COR-L47 (cell line): ENCODE results near the gene ZNF212.
"Not testable (repeated sequence)": the region's sequence is repeated elsewhere in the genome, so short reads cannot be mapped to it uniquely, and the experiment has no call there.

ENCODE experiments used
- DNase-seq: peaks from one replicate; lab custom pipeline; 2025; lab: John Stamatoyannopoulos, UW

ZNF212 gene

DNA sequence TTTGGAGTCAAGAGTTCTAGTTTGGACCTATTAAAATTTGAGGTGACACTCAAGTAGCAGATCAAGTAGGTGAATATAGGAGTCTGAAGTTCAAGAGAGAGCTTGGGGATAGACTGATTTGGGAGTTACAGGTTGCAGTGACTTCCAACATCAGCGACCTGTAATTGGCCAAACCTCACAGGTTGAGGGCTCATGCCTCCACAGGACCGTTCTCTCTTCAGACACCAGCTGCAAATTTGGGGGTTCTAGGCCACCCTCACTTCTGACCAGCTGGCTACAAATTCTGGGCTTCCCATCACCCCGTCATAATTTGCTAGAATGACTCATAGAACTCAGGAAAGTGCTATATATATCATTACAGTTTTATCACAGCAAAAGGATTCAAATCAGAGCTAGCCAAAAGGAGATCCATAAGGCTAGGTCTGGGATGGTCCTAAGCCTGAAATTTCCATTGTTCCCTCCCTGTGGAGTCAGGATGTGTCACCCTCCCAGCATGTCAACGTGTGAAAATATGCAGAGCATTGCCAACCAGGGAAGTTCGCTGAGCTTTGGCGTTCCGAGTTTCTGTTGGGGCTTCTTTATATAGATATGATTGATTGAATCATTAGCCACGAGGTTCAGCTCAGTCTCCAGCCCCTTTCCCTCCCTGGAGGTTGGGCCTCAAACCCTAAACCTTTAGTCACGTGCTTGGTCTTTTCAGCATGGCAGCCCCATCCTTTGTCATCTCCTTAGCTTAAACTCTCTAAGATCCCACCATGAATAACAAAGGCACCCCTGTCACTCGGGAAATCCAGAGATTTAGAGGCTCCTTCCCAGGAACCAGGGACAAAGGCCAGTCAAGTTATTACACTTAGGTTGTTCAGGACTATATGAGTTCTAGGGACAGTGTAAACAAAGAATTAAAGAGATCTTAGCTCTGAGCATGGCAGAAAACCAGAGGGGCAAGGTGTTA is 20.7 kb upstream of the ZNF212 start:
- DNase-seq: no peak

DNA sequence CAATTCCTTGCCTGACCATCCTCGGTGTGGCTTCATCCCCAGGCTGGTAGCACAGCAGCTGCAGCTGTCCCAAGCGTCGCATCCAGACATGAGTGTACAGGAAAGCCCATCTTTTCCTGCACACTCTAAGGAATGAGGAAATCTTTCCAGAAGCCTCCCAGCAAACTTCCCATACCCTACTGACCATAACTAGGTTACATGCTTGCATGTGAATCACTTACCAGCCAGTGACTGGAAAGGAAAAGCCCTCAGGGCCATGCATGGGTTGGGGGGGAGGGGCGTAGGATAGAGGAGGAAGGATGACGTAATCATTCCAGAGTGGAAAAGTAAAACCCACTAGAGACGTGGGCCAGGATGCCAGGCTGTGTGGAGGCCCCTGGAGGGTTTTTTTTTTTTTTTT is 18.9 kb upstream of the ZNF212 start:
- no peak for DNase-seq

DNA sequence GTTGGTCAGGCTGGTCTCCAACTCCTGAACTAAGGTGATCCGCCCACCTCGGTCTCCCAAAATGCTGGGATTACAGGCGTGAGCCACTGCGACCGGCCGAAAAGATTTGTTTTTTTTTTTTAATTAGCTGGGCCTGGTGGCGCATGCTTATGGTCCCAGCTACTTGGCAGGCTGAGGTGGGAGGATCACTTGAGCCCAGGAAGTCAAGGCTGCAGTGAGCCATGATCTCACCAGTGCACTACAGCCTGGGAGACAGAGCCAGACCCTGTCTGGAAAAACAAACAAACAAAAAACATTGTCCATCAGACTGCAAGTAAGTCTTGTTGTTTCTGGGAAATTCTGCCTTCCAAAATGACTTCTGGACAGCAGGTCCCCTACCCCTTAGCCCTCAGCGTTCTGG is 16.3 kb upstream of the ZNF212 start:
- DNase-seq: no peak

DNA sequence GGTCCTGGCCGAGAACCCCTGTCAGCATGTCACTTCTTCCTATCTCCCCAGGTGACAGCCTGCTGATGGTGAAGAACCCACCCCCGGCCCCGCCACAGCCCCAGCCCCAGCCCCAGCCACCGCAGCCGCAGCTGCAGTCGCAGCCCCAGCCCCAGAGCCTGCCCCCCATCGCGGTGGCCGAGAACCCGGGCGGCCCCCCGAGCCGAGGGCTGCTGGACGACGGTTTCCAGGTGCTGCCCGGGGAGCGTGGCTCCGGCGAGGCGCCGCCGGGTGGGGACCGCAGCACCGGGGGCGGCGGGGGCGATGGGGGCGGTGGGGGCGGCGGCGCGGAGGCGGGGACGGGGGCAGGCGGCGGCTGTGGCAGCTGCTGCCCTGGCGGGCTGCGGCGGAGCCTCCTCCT is 15.7 kb upstream of the ZNF212 start:
- DNase-seq: no peak

DNA sequence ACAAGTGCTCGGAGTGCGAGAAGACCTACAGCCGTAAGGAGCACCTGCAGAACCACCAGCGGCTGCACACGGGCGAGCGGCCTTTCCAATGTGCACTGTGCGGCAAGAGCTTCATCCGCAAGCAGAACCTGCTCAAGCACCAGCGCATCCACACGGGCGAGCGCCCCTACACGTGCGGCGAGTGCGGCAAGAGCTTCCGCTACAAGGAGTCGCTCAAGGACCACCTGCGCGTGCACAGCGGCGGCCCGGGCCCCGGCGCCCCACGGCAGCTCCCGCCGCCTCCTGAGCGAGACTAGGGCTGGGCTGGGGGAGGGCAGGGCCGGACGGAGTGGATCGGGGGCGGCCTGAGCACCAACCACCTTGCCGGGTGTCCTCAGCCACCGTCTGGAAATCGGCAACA is 15.1 kb upstream of the ZNF212 start:
- DNase-seq: no peak

DNA sequence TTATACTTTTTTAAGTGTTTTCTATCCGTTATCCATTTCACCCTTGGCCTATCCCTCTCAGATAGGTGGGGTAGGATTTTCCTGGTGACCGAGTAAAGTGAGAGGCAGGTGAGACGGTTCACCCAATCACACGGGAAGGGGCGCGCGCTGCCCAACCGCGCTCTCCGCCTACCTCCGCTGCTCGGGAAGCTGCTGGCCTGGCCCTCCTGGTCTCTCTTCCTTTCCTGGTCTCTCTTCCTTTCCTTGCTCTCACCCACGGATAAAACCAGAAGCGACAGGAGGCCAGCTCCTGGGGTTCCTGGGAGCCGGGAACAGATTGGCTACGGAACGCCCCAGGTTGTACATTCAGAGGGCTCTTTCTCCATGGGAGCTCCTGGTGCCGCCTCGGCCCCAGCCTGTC is 14.3 kb upstream of the ZNF212 start:
- no peak for DNase-seq

DNA sequence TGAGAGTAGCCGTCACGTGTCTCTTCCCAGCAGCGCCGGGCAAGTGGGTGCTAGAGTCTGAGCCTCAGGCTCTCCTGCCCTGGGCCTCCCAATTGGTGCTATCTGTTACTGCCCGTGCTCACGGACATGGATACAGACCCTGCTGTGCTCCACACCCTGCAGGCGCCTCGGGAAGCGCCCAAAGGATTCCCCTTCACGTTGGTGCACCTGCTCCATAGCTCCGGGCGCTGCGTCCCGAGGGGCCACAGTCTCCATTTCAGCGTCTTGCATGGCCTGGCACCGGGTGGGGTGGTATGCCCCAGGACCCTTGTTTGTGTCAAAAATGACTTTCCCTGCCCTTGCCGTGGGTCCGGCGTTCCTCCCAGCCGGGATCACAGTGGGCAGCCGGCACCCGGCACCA is 13.8 kb upstream of the ZNF212 start:
- DNase-seq: no peak

DNA sequence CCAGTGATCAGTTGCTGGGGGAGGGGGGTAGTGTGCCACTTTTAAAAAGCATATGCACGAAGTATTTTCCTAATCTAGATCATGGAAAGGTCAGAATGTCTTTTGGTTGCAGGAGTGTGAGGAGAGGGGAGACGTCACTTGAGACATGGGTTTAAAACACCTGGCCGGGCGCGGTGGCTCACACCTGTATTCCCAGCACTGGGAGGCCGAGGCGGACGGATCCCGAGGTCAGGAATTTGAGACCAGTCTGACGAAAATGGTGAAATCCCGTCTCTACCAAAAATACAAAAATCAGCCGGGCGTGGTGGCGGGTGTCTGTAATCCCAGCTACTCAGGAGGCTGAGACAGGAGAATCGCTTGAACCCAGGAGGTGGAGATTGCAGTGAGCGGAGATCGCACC is 13.1 kb upstream of the ZNF212 start:
- DNase-seq: not testable (repeated sequence)

DNA sequence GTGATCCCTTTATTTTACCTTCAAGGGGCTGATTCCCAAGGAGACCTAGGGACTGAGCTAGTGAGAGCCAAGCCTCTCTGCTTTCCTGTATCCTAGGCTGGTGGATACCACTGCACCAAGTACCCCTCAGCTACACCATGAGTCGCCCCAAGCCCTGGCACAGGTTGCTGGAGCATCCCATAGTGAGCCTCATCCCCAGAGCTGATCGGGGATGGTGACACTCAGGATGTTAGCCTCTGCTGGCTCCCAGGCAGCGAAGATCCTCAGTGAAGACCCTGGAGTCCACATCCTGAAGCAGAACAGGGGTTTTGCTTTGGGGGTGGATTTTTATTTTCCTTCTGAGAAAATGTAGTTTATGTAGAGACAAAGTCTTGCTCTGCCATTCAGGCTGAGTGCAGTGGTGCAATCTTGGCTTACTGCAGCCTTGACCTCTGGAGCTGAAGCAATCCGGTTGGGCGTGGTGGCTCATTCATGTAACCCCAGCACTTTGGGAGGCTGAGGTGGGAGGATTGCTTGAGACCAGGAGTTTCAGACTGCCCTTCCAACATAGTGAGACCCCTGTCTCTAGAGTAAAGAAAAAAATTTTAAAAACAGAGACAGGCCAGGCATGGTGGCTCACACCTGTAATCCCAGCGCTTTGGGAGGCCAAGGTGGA is 12.5 kb upstream of the ZNF212 start:
- no peak for DNase-seq

DNA sequence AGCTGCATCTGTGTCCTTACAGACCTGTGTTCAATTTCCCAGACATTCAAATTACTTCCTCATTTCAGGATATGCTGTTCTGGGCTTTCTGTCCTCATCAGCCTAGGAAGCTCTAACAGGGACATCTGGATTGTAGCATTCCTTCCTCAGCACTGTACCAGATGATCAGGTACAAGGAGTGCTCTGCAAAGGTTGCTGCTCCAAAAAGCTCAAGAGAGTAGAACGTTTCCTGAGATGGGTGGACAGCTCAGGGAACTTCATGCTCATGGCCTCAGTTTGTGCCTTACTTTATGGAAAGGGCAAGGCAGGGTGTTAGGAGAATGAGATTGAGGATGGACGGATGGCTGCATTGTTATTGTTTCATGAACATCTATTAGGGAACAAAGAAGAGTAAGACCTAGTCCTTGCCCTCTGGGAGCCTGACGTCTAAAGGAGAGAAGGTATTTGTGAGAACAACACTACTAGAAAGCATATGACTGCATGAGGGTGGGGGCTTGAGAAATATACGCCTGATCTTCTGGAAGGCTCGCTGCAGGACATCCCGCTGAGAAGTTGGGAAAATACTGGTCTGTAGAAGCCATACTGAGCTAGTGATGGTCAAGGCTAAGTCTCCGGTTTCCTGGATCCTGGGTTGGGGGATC is 10.5 kb upstream of the ZNF212 start:
- no peak for DNase-seq

DNA sequence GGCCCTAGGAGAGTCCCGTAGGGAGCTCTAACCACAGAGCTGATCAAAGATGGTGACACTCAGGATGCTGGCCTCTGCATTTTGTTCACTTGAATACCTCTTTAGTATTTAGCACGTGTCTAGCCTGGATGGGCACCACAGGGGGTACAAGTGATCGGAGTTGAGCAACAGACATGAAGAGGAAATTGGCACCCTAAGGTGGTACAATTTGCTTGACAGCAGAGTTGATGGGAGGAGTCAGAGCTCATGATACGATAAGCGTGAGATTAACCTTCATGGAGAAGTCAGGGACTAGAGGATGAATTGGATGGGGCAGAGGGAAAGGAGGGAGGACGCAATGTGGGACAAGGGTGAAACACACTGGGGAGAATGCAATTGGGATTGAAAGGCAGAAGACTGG is 9.9 kb upstream of the ZNF212 start:
- DNase-seq: peak; percentile 8

DNA sequence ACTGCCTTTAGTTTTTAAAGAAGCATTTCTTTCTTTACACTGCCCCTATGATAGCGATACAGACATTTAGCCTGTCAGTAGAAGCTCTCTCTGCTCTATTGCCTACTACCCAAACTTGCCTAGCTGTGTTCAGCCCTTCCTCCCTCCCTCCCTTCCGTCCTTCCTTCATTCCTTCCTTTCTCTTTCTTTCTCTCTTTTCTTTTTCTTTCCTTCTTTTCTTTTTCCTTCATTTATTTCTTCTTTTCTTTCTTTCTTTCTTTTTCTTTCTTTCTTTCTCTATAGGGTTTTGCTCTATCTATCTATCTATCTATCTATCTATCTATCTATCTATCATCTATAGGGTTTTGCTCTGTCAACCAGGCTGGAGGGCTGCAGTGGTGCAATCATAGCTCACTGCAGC is 7.1 kb upstream of the ZNF212 start:
- DNase-seq: no peak

DNA sequence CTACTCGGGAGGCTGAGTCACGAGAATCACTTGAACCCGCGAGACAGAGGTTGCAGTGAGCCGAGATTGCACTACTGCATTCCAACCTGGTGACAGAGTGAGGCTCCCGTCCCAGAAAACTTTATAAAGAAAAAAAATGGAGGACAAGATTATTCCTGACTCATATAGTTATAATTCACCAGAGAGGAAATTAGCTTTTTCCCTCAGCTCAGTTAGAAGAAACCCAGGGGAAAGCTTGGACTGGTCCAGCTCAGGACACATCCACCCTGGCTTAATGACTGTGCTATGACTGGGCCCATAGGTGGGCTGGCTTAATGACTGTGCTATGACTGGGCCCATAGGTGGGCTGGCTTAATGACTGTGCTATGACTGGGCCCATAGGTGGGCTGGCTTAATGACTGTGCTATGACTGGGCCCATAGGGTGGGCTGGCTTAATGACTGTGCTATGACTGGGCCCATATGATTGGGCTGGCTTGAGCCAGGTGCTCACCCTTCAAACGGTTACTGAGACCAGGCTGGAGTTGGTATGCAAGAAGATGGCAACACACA is 5.7 kb upstream of the ZNF212 start:
- DNase-seq: not testable (repeated sequence)

DNA sequence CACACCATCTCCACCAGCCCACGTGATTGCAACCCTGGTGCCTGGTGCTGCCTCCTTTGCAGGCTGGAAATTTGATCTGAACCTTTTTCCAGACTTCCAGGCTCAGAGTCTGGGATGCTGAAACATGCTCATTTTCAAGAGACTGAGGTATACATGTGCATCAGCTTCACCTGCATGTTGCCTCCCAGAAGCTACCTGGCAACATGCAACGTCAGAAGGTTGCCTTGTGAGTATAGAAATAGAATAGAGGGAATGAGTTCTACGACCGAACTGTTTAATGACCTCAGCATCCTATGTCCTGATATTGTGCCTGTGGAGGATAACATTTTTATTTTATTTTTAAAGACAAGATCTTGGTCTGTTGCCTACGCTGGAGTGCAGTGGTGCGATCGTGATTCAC is 1.9 kb upstream of the ZNF212 start:
- DNase-seq: no peak

DNA sequence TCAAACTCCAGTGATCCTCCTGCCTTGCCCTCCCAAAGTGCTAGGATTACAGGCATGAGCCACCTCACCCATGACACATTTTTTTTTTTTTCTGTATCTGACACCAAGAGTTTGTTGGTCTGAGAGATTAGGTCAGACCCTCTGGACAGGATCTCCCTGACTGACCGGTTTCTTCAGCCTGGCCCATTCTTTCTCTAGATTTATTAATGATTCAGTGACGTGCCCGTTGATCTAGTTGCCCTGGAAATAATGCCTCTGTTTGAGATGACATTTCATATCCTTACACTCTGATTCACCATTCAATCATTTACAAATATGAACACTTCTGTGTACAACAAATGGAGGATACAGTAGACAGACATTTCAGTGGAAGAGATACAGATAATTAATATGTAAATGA is 1.4 kb upstream of the ZNF212 start:
- no peak for DNase-seq

DNA sequence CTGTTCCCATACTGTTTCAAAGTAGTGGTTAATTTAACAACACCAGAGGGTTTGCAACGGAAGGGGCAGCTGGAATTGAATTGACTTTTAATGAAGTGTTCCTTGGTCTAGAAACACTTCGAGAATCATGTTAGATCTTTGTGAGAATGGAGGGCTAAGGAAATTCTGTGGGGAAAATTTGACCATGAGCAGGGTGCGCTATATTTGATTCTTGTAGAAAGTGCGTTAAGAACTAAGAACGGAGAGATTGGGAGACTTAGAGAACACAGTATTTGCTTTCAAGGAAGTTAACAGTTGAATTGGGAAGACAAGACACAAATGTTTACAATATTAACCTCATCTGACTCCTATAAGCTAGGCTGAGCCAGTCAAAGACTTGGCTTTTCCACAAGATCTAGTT is 1.2 kb downstream of the ZNF212 start:
- DNase-seq: no peak

DNA sequence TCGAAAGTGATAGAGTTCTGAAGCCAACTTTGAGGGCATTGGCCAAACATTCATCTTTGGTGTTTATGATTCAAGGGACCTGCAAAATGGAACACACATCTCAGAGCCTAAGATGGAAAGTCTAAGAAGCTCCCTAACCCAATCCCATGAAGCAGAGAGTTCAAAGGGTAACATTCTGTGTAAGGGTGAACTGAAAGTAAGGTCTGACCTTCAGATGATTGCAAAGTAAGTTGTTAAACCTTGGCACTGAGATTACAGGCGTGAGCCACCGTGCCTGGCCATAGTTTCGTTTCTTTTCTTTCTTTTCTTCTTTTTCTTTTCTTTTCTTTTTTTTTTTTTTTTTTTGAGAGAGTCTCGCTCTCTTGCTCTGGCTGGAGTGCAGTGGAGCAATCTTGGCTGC is 2.2 kb downstream of the ZNF212 start:
- no peak for DNase-seq

DNA sequence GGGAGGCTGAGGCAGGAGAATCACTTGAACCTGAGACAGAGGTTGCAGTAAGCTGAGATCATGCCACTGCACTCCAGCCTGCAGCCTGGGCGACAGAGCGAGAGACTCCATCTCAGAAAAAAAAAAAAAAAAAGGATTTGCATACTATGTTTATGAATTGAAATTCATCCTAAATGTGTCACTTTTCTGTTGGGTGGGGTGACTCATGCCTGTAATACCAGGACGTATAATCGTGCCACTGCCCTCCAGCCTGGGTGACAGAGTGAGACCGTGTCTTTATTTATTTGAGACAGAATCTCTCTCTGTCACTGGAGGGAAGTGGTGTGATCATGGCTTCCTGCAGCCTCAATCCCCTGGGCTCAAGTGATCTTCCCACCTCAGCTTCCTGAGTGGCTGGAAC is 5.8 kb downstream of the ZNF212 start:
- no peak for DNase-seq

DNA sequence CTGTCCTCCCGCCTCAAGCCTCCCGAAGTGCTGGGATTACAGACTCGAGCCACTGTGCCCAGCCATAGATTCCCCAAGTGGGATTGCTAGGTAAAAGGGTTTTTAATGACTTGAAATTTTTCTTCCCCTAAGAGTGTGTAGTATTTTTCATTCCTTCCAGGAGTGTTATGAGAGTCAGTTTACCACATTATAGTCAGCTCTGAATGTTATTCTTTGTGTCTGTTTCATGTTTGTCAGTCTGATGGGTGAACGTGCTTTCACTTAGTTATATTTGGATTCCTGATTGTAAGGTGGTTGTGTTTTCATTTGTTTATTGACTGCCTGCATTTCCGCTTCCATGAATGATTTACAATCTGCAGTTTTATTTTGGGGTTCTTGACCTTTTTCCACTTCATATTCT is 6.3 kb downstream of the ZNF212 start:
- no peak for DNase-seq

DNA sequence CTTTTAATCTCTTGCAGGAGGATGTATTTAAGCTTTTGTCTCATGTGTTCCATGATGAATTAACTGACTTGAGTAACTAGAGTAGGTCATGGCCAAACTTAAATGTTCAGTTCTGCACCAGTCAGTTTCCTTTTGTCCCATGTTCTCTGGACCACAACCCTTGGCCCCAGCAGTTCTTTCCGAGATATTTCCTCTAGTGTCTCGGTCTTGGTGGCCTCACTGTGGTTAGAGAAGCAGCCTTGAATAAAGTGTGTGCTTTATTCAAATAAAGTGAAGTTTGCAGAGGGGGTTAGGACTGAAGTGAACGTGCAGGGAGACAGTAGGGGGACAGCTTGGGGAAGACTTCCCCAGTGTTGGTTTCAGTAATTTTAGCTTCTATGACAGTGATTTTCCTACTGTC is 9.3 kb downstream of the ZNF212 start:
- no peak for DNase-seq

DNA sequence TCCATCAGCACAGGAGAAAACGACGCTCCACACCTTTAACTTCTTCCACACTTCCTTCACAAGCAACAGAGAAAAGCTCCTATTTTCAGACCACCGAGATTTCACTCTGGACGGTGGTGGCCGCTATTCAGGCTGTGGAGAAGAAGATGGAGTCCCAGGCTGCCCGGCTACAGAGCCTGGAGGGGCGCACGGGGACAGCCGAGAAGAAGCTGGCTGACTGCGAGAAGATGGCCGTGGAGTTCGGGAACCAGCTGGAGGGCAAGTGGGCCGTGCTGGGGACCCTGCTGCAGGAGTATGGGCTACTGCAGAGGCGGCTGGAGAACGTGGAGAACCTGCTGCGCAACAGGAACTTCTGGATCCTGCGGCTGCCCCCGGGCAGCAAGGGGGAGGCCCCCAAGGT is 10.7 kb downstream of the ZNF212 start:
- not testable (repeated sequence) for DNase-seq

DNA sequence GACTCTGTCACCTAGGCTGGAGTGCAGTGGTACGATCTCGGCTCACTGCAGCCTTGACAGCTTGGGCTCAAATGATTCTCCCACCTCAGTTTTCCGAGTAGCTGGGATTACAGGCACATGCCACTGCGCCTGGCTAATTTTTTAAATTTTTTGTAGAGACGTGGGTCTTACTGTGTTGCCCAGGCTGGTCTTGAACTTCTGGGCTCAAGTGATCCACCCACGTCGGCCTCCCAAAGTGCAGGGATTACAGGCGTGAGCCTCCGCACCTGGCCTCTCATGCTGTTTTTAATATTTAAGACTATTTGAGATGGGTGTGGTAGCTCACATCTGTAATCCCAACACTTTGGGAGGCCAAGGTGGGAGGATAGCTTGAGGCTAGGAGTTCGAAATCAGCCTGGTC is 12.1 kb downstream of the ZNF212 start:
- not testable (repeated sequence) for DNase-seq

DNA sequence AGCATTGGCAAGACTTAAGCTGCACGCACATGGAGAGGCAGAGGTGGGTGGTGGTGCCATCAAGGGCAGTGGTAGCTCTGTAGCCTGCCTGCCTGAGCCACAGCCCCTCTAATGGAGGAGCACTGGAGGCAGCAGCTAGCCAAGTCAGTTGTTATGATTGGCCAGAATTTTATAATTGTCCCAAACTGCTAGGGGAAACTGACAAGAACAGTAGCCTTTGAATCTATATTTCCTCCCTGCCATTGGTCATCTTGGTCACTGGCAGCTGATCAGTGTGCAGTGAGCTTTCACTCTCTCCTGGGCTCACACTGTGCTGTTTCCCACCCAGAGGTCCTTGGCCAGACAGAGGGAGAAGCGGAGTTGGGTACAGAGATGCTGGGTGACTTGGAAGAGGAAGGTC is 12.9 kb downstream of the ZNF212 start:
- DNase-seq: no peak
